Spleen (tissue), 7 donors: ENCODE results near the gene WDR18.

Source experiments
- POLR2AphosphoS5 ChIP-seq, 3 donors: sonication (generic); formaldehyde crosslinking; IDR thresholded peaks; one replicate each; pipeline ENCODE4 v1.5.1; 2017; ENCODE audit warnings: antibody characterized with exemption in 3 of 3
- TF ChIP-seq, protein P1 (sequence below), 11 experiments: fragments of 200-600 bp in 7 of 11; fragments of 450-650 bp in 4 of 11; sonication (generic) in 4 of 11; IDR thresholded peaks in 8 of 11; conservative IDR thresholded peaks in 3 of 11; 1 replicate in 7 of 11; 2 replicates in 4 of 11; pipeline versions ENCODE4 v1.4.0 to v1.8.0; 2016 to 2021; ENCODE audit warnings: antibody characterized with exemption in 11 of 11, inconsistent platforms in 4 of 11, mild to moderate bottlenecking in 1 of 11
- donor health status: DM: no; HTN: no; CAD: no; lungs with moderate emphysema.
- donor health status: DM: no; HTN: no; CAD: no.
- donor health status: DM: no; HTN: no; CAD: no.

- TF ChIP-seq, protein P1, sequence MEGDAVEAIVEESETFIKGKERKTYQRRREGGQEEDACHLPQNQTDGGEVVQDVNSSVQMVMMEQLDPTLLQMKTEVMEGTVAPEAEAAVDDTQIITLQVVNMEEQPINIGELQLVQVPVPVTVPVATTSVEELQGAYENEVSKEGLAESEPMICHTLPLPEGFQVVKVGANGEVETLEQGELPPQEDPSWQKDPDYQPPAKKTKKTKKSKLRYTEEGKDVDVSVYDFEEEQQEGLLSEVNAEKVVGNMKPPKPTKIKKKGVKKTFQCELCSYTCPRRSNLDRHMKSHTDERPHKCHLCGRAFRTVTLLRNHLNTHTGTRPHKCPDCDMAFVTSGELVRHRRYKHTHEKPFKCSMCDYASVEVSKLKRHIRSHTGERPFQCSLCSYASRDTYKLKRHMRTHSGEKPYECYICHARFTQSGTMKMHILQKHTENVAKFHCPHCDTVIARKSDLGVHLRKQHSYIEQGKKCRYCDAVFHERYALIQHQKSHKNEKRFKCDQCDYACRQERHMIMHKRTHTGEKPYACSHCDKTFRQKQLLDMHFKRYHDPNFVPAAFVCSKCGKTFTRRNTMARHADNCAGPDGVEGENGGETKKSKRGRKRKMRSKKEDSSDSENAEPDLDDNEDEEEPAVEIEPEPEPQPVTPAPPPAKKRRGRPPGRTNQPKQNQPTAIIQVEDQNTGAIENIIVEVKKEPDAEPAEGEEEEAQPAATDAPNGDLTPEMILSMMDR (IDR thresholded peaks at IDR 0.05 in 8 of 11, conservative IDR thresholded peaks at IDR 0.05 in 3 of 11) = no peak
- no peak for TF ChIP-seq POLR2AphosphoS5 (IDR thresholded peaks at IDR 0.05)
These were observed 18.5 kb downstream of the WDR18 start for GRCh38 chr19:1002600-1002999.
